ENCODE measurements around the gene TMC2.

Gene TMC2

GRCh38 chr20:2535711-2536559 lies 438 bp upstream of the TMC2 start:
- no peak for DNase-seq
- no peak overlapping the region for H3K27ac ChIP-seq
- no peaks in the 10 kb centered on the region for H3K36me3 ChIP-seq (replicated peaks)
- H3K27me3 ChIP-seq (replicated peaks), result peaks cover 2% of the 10 kb centered on the region
- in situ Hi-C loops (cut with HindIII; ENCODE audit: low pct_ligation_motif_present, low sequenced_read_pairs), result no loop called here
- no peak for TF ChIP-seq CTCF (IDR thresholded peaks at IDR 0.05; ENCODE audit: low read depth, low read length, missing control alignments)
- H3K4me3 ChIP-seq (ENCODE audit: low read depth, low read length), result no peak overlapping the region

- Histone ChIP-seq H3K36me3 (replicated peaks) (no peaks in the 10 kb centered on the region), H3K27me3 (replicated peaks) (peaks cover 2% of the 10 kb centered on the region), H3K4me3 (ENCODE audit: low read depth, low read length) (no peak overlapping the region), H3K27ac (no peak overlapping the region)
- TF ChIP-seq CTCF (IDR thresholded peaks at IDR 0.05; ENCODE audit: low read depth, low read length, missing control alignments), result no peak
- in situ Hi-C loops (cut with HindIII; ENCODE audit: low pct_ligation_motif_present, low sequenced_read_pairs), result no loop called here
- DNase-seq, result no peak
Observed at GRCh38 chr20:2537101-2537500, 728 bp downstream of the TMC2 start.

GRCh38 chr20:2538356-2538755 lies 2.0 kb downstream of the TMC2 start:
- Histone ChIP-seq H3K36me3 (replicated peaks) (no peaks in the 10 kb centered on the region), H3K27me3 (replicated peaks) (peaks cover 3% of the 10 kb centered on the region), H3K27ac (no peak overlapping the region), H3K4me3 (ENCODE audit: low read depth, low read length) (no peak overlapping the region)
- no peak for TF ChIP-seq CTCF (IDR thresholded peaks at IDR 0.05; ENCODE audit: low read depth, low read length, missing control alignments)
- in situ Hi-C loops (cut with HindIII; ENCODE audit: low pct_ligation_motif_present, low sequenced_read_pairs), result no loop called here
- DNase-seq, result no peak

GRCh38 chr20:2538931-2539720 lies 2.8 kb downstream of the TMC2 start:
- in situ Hi-C loops (cut with HindIII; ENCODE audit: low pct_ligation_motif_present, low sequenced_read_pairs), result no loop called here
- Histone ChIP-seq H3K36me3 (replicated peaks) (no peaks in the 10 kb centered on the region), H3K4me3 (ENCODE audit: low read depth, low read length) (no peak overlapping the region), H3K27me3 (replicated peaks) (peaks cover 5% of the 10 kb centered on the region), H3K27ac (no peak overlapping the region)
- no peak for DNase-seq
- TF ChIP-seq CTCF (IDR thresholded peaks at IDR 0.05; ENCODE audit: low read depth, low read length, missing control alignments), result no peak

- in situ Hi-C loops (cut with HindIII; ENCODE audit: low pct_ligation_motif_present, low sequenced_read_pairs), result no loop called here
- DNase-seq, result no peak
- Histone ChIP-seq H3K4me3 (ENCODE audit: low read depth, low read length) (no peak overlapping the region), H3K36me3 (replicated peaks) (no peaks in the 10 kb centered on the region), H3K27me3 (replicated peaks) (peaks cover 11% of the 10 kb centered on the region), H3K27ac (no peak overlapping the region)
- TF ChIP-seq CTCF (IDR thresholded peaks at IDR 0.05; ENCODE audit: low read depth, low read length, missing control alignments), result no peak
Observed at GRCh38 chr20:2541940-2542339, 5.6 kb downstream of the TMC2 start.
